Superior temporal gyrus (tissue), 1 donor: ENCODE measurements around the gene EYA4.

Source experiments
- DNase-seq: peaks from one replicate; pipeline ENCODE4 v3.0.0-alpha.2; 2016; ENCODE audit errors: extremely low spot score

Gene EYA4

GRCh38 chr6:133456944-133457343, 215.8 kb downstream of the EYA4 start:
- no peak for DNase-seq

GRCh38 chr6:133460101-133460500, 218.9 kb downstream of the EYA4 start:
- no peak for DNase-seq

- DNase-seq: no peak
Observed at GRCh38 chr6:133463790-133464189, 222.6 kb downstream of the EYA4 start.

GRCh38 chr6:133466680-133467079, 225.5 kb downstream of the EYA4 start:
- DNase-seq: no peak

GRCh38 chr6:133467231-133467981, 226.2 kb downstream of the EYA4 start:
- DNase-seq: no peak

GRCh38 chr6:133467982-133468380, 226.8 kb downstream of the EYA4 start:
- no peak for DNase-seq

- DNase-seq: no peak
Observed at GRCh38 chr6:133468591-133468990, 227.4 kb downstream of the EYA4 start.

GRCh38 chr6:133474516-133474915, 233.4 kb downstream of the EYA4 start:
- DNase-seq: no peak

GRCh38 chr6:133478673-133479072, 237.5 kb downstream of the EYA4 start:
- DNase-seq: no peak

GRCh38 chr6:133487174-133487573, 246.0 kb downstream of the EYA4 start:
- no peak for DNase-seq

- DNase-seq: no peak
Observed at GRCh38 chr6:133495205-133495903, 254.2 kb downstream of the EYA4 start.

GRCh38 chr6:133499662-133500061, 258.5 kb downstream of the EYA4 start:
- no peak for DNase-seq

- DNase-seq: no peak
Observed at GRCh38 chr6:133501675-133502270, 260.6 kb downstream of the EYA4 start.

- DNase-seq: no peak
Observed at GRCh38 chr6:133502441-133503335, 261.5 kb downstream of the EYA4 start.

GRCh38 chr6:133503336-133503729, 262.2 kb downstream of the EYA4 start:
- DNase-seq: no peak

- DNase-seq: no peak
Observed at GRCh38 chr6:133504158-133504557, 263.0 kb downstream of the EYA4 start.

GRCh38 chr6:133504761-133505160, 263.6 kb downstream of the EYA4 start:
- DNase-seq: no peak

GRCh38 chr6:133505681-133506080, 264.5 kb downstream of the EYA4 start:
- no peak for DNase-seq

- peak; percentile 89 for DNase-seq
Observed at GRCh38 chr6:133512410-133513016, 271.4 kb downstream of the EYA4 start.

GRCh38 chr6:133523816-133524215, 282.7 kb downstream of the EYA4 start:
- DNase-seq: no peak

- no peak for DNase-seq
Observed at GRCh38 chr6:133526436-133526835, 285.3 kb downstream of the EYA4 start.
